Uterus (tissue), 4 donors: Measurements from ENCODE around the gene SLITRK3. TPM values are rescaled to one million over a fixed set of nuclear protein-coding genes. Genes with fewer than 3 reads are reported as not detected.
A peak's percentile ranks its signal among the peaks of the same experiment; 100 is the strongest.

Experiments used
- DNase-seq, 2 donors: peaks; one replicate each; pipeline ENCODE4 v3.0.0-alpha.2; 2019 to 2020
- H3K27ac ChIP-seq, 2 donors: fragments of 200-600 bp; sonication (generic); 1 replicate in 1 of 2; 2 replicates in 1 of 2; pipeline ENCODE4 v1.5.1; 2016 to 2018
- H3K27me3 ChIP-seq, 2 donors: fragments of 200-600 bp; sonication (generic); one replicate each; pipeline ENCODE4 v1.5.1; 2018 to 2019; ENCODE audit warnings: control low read depth in 1 of 2
- H3K36me3 ChIP-seq, 2 donors: fragments of 200-600 bp; sonication (generic); one replicate each; pipeline ENCODE4 v1.5.1; 2019; ENCODE audit warnings: control low read depth in 1 of 2
- H3K4me1 ChIP-seq, 2 donors: fragments of 200-600 bp; sonication (generic); one replicate each; pipeline ENCODE4 v1.5.1; 2018 to 2019; ENCODE audit warnings: control low read depth in 1 of 2
- H3K4me3 ChIP-seq, 2 donors: fragments of 200-600 bp; sonication (generic); 1 replicate in 1 of 2; 2 replicates in 1 of 2; pipeline ENCODE4 v1.5.1; 2018 to 2019; ENCODE audit warnings: mild to moderate bottlenecking in 1 of 2
- H3K9me3 ChIP-seq, 2 donors: fragments of 200-600 bp; sonication (generic); one replicate each; pipeline ENCODE4 v1.5.1; 2019; ENCODE audit warnings: control low read depth in 1 of 2
- POLR2A ChIP-seq, 2 donors: fragments of 450-650 bp; IDR thresholded peaks; one replicate each; pipeline ENCODE4 v1.6.1; 2016; ENCODE audit warnings: antibody characterized with exemption in 2 of 2, mild to moderate bottlenecking in 1 of 2, moderate library complexity in 1 of 2
- intact Hi-C: fragments of 100-400 bp; cut with DNase I; formaldehyde crosslinking; loops from one replicate; pipeline ENCODE4 v1.15.1; 2023; ENCODE audit warnings: low total_unique reads
- total RNA-seq, 4 donors: library from RNA; depleted of rRNA in 3 of 4; stranded (reverse); fragments of >200 nt in 3 of 4; gene quantifications; one replicate each; pipeline versions ENCODE4 v1.1.0 to v1.2.4, GENCODE V29; 2014 to 2023
- TF ChIP-seq, protein P1 (sequence below), 4 experiments: fragments of 200-600 bp in 2 of 4; fragments of 450-650 bp in 2 of 4; sonication (generic) in 2 of 4; IDR thresholded peaks; one replicate each; pipeline ENCODE4 v1.5.1; 2016 to 2019; ENCODE audit warnings: antibody characterized with exemption in 4 of 4, mild to moderate bottlenecking in 2 of 4, moderate library complexity in 1 of 4
- donor health status: DM: yes; HTN: yes; CAD: no.

SLITRK3 gene
- total RNA-seq, 4 donors from 2014 or later = under 0.01 to 31.7 (median 17.3) TPM

- TF ChIP-seq, protein P1, sequence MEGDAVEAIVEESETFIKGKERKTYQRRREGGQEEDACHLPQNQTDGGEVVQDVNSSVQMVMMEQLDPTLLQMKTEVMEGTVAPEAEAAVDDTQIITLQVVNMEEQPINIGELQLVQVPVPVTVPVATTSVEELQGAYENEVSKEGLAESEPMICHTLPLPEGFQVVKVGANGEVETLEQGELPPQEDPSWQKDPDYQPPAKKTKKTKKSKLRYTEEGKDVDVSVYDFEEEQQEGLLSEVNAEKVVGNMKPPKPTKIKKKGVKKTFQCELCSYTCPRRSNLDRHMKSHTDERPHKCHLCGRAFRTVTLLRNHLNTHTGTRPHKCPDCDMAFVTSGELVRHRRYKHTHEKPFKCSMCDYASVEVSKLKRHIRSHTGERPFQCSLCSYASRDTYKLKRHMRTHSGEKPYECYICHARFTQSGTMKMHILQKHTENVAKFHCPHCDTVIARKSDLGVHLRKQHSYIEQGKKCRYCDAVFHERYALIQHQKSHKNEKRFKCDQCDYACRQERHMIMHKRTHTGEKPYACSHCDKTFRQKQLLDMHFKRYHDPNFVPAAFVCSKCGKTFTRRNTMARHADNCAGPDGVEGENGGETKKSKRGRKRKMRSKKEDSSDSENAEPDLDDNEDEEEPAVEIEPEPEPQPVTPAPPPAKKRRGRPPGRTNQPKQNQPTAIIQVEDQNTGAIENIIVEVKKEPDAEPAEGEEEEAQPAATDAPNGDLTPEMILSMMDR (IDR thresholded peaks at IDR 0.05) = no peak
- TF ChIP-seq POLR2A (IDR thresholded peaks at IDR 0.05) = no peak
- Histone ChIP-seq H3K9me3 (no peaks in the 10 kb centered on the region), H3K27ac (no peak overlapping the region), H3K4me3 (no peak overlapping the region), H3K4me1 (no peaks in the 10 kb centered on the region), H3K27me3 (peaks cover 0 to 27% of the 10 kb centered on the region in 2 donors), H3K36me3 (no peaks in the 10 kb centered on the region)
- no peak for DNase-seq
- intact Hi-C loops = no loop called here
These were observed 8.3 kb upstream of the SLITRK3 start for GRCh38 chr3:165204445-165204844.

GRCh38 chr3:165202995-165203394, 6.8 kb upstream of the SLITRK3 start:
- DNase-seq = no peak
- Histone ChIP-seq H3K4me1 (no peaks in the 10 kb centered on the region), H3K36me3 (no peaks in the 10 kb centered on the region), H3K9me3 (no peaks in the 10 kb centered on the region), H3K27ac (no peak overlapping the region), H3K4me3 (no peak overlapping the region), H3K27me3 (peaks cover 0 to 42% of the 10 kb centered on the region in 2 donors)
- no peak for TF ChIP-seq POLR2A (IDR thresholded peaks at IDR 0.05)
- TF ChIP-seq, protein P1 (IDR thresholded peaks at IDR 0.05) = no peak
- intact Hi-C loops = no loop called here

DNA sequence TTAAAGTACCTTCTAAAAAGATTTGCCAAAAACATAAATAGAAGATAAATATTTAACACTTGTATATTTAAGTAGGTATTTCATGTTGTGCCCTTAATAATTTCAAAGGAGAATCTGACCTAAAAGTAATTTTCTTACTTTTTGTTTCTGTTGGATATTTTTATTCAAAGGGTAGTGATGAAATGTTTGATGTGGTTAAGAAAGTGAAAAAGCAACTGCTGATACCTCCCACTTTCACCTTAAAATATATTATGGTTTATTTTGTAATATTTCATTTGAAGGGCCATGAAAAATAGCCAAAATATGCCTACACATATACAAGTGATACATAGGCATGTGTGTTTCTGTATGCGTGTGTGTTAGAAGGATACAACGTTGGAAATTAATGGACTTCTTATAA, 5.8 kb upstream of the SLITRK3 start:
- Histone ChIP-seq H3K27ac (no peak overlapping the region), H3K36me3 (no peaks in the 10 kb centered on the region), H3K4me1 (no peaks in the 10 kb centered on the region), H3K4me3 (no peak overlapping the region), H3K9me3 (no peaks in the 10 kb centered on the region), H3K27me3 (peaks cover 0 to 51% of the 10 kb centered on the region in 2 donors)
- DNase-seq = no peak
- TF ChIP-seq, protein P1 (IDR thresholded peaks at IDR 0.05) = no peak
- TF ChIP-seq POLR2A (IDR thresholded peaks at IDR 0.05) = no peak
- intact Hi-C loops = no loop called here

GRCh38 chr3:165197481-165197800, 1.3 kb upstream of the SLITRK3 start:
- Histone ChIP-seq H3K27ac (peak overlapping the region in 1 of 2 donors; percentile 52), H3K4me3 (peak overlapping the region in 1 of 2 donors; percentile 40), H3K4me1 (peaks cover 0 to 7% of the 10 kb centered on the region in 2 donors), H3K27me3 (peaks cover 0 to 71% of the 10 kb centered on the region in 2 donors), H3K9me3 (no peaks in the 10 kb centered on the region), H3K36me3 (no peaks in the 10 kb centered on the region)
- TF ChIP-seq POLR2A (IDR thresholded peaks at IDR 0.05) = no peak
- TF ChIP-seq, protein P1 (IDR thresholded peaks at IDR 0.05) = no peak
- intact Hi-C loops = no loop called here
- no peak for DNase-seq

- no peaks in the 10 kb centered on the region for H3K36me3 ChIP-seq
- H3K9me3 ChIP-seq = no peaks in the 10 kb centered on the region
- peak; percentile 17 to 61 for DNase-seq
- peaks cover 0 to 7% of the 10 kb centered on the region in 2 donors for H3K4me1 ChIP-seq
- intact Hi-C loops = no loop called here
- TF ChIP-seq POLR2A (IDR thresholded peaks at IDR 0.05) = no peak
- TF ChIP-seq, protein P1 (IDR thresholded peaks at IDR 0.05) = peak in 2 of 4 experiments; percentile 7 to 45
- peak overlapping the region; percentile 47 to 52 for H3K27ac ChIP-seq
- peak overlapping the region; percentile 31 to 40 for H3K4me3 ChIP-seq
- peaks cover 0 to 71% of the 10 kb centered on the region in 2 donors for H3K27me3 ChIP-seq
These were observed 645 bp upstream of the SLITRK3 start for GRCh38 chr3:165196577-165197480.
